Calu3 (cell line): Measurements from ENCODE around the gene PRKN. TPM values are rescaled to one million over a fixed set of nuclear protein-coding genes. Genes with fewer than 3 reads are reported as not detected.

Experiments
- BruUV-seq: library from RNA; stranded (reverse); fragments of 400-500 nt; replicated peaks from 2 replicates; lab custom pipeline; 2021; lab: Mats Ljungman, UMichigan
- CTCF ChIA-PET: fragments of 300-600 bp; sonication (Branson Sonifier 250); formaldehyde crosslinking; loops from one replicate; lab custom pipeline; 2022; ENCODE audit warnings: antibody characterized with exemption; lab: Charles Lee
- DNase-seq: peaks from one replicate; pipeline ENCODE4 v3.0.0; 2022
- H3K27ac Mint-ChIP-seq: one replicate; pipeline ENCODE4 v1.8.0; 2022; ENCODE audit warnings: mixed read lengths; ENCODE audit not compliant: unreplicated experiment
- H3K27me3 Mint-ChIP-seq: one replicate; pipeline ENCODE4 v1.8.0; 2022; ENCODE audit warnings: mixed read lengths; ENCODE audit not compliant: unreplicated experiment
- H3K36me3 Mint-ChIP-seq: one replicate; pipeline ENCODE4 v1.8.0; 2022; ENCODE audit warnings: mild to moderate bottlenecking, moderate library complexity, mixed read lengths; ENCODE audit not compliant: insufficient read depth, unreplicated experiment
- H3K4me1 Mint-ChIP-seq: one replicate; pipeline ENCODE4 v1.8.0; 2022; ENCODE audit warnings: mild to moderate bottlenecking, low read depth, mixed read lengths; ENCODE audit not compliant: unreplicated experiment
- H3K4me3 Mint-ChIP-seq: one replicate; pipeline ENCODE4 v1.8.0; 2022; ENCODE audit warnings: mild to moderate bottlenecking, low read depth, moderate library complexity, mixed read lengths; ENCODE audit not compliant: unreplicated experiment
- H3K9me3 Mint-ChIP-seq: one replicate; pipeline ENCODE4 v1.8.0; 2022; ENCODE audit warnings: low read depth, mixed read lengths; ENCODE audit not compliant: unreplicated experiment
- CTCF ChIP-seq: fragments of 200-600 bp; IDR thresholded peaks from one replicate; pipeline ENCODE4 v1.8.0; 2022; ENCODE audit warnings: antibody characterized with exemption; ENCODE audit not compliant: unreplicated experiment
- intact Hi-C: fragments of 100-400 bp; cut with micrococcal nuclease; formaldehyde crosslinking; loops from one replicate; pipeline ENCODE4 v1.10.0; 2022; ENCODE audit not compliant: unreplicated experiment
- total RNA-seq: library from RNA; stranded (reverse); gene quantifications from 2 replicates; pipeline ENCODE4 v1.2.3, GENCODE V29; 2022

The PRKN gene
- total RNA-seq, 1 experiment from 2014 or later: 3.8 TPM

GRCh38 chr6:162722226-162722625, 5.3 kb downstream of the PRKN start:
- H3K27ac Mint-ChIP-seq: no peak overlapping the region
- no TSS peak for BruUV-seq
- DNase-seq: no peak
- peaks cover 2% of the 10 kb centered on the region for H3K9me3 Mint-ChIP-seq
- peaks cover 8% of the 10 kb centered on the region for H3K36me3 Mint-ChIP-seq
- no peaks in the 10 kb centered on the region for H3K27me3 Mint-ChIP-seq
- no peak for TF ChIP-seq CTCF
- intact Hi-C loops: loop anchor here (10.0 kb wide), 1 partner anchor 967 kb away; no protein-coding TSS in a partner anchor
- CTCF ChIA-PET: no interaction called here
- H3K4me3 Mint-ChIP-seq: no peak overlapping the region
- H3K4me1 Mint-ChIP-seq: peaks cover 10% of the 10 kb centered on the region

- no peak overlapping the region for H3K4me3 Mint-ChIP-seq
- no TSS peak for BruUV-seq
- CTCF ChIA-PET: no interaction called here
- H3K4me1 Mint-ChIP-seq: peaks cover 3% of the 10 kb centered on the region
- H3K9me3 Mint-ChIP-seq: peaks cover 5% of the 10 kb centered on the region
- no peaks in the 10 kb centered on the region for H3K27me3 Mint-ChIP-seq
- no peaks in the 10 kb centered on the region for H3K36me3 Mint-ChIP-seq
- no peak overlapping the region for H3K27ac Mint-ChIP-seq
- DNase-seq: no peak
- intact Hi-C loops: loop anchor here (10.0 kb wide), 1 partner anchor 967 kb away; no protein-coding TSS in a partner anchor
- no peak for TF ChIP-seq CTCF
Observed at GRCh38 chr6:162721404-162721687, 6.2 kb downstream of the PRKN start.

- CTCF ChIA-PET: interaction anchor here (0.7 kb wide), 1 partner anchor 11 kb away, joined by 3 read pairs; no protein-coding TSS in a partner anchor
- H3K36me3 Mint-ChIP-seq: no peaks in the 10 kb centered on the region
- H3K4me3 Mint-ChIP-seq: no peak overlapping the region
- TF ChIP-seq CTCF: no peak
- DNase-seq: no peak
- no peaks in the 10 kb centered on the region for H3K4me1 Mint-ChIP-seq
- no TSS peak for BruUV-seq
- peaks cover 5% of the 10 kb centered on the region for H3K9me3 Mint-ChIP-seq
- H3K27ac Mint-ChIP-seq: no peak overlapping the region
- intact Hi-C loops: no loop called here
- H3K27me3 Mint-ChIP-seq: no peaks in the 10 kb centered on the region
Observed at GRCh38 chr6:162719528-162719927, 8.0 kb downstream of the PRKN start.

GRCh38 chr6:162715601-162716000, 12.0 kb downstream of the PRKN start:
- Mint-ChIP-seq H3K27ac (no peak overlapping the region), H3K4me1 (no peaks in the 10 kb centered on the region), H3K36me3 (no peaks in the 10 kb centered on the region), H3K9me3 (peaks cover 5% of the 10 kb centered on the region), H3K4me3 (no peak overlapping the region), H3K27me3 (no peaks in the 10 kb centered on the region)
- intact Hi-C loops: no loop called here
- CTCF ChIA-PET: no interaction called here
- BruUV-seq: no TSS peak
- no peak for TF ChIP-seq CTCF
- no peak for DNase-seq
